GOT3 (cell line): ENCODE data around the gene CD99L2.

Source experiments
- DNase-seq: peaks from one replicate; lab custom pipeline; 2025; ENCODE audit warnings: mixed read lengths; lab: John Stamatoyannopoulos, UW

The CD99L2 gene

DNA sequence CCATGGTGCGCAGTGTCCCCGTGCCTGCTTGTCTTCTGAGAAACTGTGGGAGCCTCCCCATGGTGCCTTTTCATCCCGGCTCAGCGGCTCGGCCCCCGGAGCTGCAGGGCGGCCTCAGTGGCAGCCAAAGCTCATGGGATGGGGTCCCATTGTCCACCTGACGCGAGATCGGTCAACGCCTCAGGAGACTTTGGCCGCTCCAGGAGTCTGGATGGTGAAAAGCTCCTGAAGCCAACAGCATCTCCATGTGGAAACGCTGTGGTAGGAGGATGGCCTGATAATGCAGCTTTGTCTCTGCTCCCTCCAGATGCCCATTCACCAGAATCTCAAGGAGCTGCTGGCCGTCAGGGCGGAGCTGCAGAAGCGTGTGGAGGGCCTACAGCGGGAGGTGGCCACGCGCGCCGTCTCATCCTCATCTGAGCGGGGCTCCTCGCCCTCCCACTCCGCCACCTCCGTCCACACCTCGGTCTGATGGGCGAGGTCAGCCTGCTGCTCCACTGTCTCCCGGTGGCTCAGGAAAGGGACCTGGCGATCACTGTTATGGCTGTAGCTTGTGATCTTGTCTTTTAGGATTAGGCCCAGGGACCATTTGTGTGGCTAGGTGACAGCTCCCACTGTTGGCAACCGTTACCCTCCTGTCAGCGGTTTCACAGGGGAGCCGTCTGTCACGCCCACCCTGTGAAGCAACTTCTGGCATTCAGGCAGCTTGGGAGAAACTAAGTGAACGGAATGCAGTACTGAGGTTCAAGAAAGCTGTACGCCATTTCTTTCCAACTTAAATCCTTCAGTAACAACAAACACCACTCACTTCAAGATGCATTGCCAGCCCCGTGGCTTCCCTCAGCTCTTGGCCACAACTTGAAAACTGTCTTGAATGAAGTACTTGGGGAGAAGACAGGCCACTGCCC, 136.0 kb downstream of the CD99L2 start:
- no peak for DNase-seq

DNA sequence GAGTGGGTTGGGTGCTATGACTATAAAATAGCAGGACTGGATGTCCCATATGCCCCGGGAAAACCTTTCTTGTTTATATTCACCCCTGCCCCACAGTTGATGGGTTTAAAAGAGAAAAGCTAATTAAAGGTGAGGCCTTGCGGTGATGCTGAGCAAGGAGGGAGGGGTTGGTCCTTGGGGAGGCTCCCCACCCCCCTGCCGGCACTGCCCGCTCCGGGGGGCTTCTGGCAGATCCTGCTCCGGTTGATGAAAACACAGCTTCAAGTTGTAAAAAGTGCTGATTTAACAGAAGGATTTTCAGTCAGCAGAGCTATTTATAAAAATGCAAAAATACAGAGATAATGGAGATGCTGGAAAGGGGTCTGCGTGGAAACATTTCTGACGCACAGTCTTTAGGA, 136.7 kb downstream of the CD99L2 start:
- DNase-seq, result no peak

DNA sequence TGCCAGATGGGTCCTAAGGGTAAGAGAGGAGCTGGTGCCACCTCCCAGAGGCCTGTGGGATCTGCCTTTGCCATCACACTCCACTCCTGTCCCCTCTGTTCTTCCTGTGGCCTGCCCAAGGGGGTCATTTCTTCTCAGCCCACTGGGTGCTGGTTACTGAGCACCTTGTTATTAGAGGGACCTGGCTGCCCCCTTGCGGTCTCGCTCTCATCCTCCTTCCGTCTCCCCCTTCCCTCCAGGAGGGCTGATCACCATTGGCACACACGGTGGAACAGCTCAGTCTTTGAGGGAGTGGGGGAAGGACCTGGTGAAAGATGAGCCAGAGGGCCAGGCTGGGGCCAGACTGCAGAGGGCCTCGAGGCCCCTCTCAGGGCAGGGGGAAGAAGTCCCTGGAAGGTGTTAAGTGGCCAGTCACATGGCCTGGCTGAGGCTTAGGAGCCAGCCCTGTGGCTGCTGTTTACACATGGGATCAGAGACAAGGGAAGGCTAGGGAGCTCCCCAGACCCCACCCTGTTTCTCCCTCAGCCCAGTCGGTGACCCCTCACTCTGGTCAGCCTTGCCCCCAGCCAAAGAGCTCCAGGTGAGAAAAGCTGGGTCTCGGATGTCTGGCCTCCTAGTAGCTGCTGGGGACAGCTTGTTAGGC, 137.2 kb downstream of the CD99L2 start:
- DNase-seq, result no peak

DNA sequence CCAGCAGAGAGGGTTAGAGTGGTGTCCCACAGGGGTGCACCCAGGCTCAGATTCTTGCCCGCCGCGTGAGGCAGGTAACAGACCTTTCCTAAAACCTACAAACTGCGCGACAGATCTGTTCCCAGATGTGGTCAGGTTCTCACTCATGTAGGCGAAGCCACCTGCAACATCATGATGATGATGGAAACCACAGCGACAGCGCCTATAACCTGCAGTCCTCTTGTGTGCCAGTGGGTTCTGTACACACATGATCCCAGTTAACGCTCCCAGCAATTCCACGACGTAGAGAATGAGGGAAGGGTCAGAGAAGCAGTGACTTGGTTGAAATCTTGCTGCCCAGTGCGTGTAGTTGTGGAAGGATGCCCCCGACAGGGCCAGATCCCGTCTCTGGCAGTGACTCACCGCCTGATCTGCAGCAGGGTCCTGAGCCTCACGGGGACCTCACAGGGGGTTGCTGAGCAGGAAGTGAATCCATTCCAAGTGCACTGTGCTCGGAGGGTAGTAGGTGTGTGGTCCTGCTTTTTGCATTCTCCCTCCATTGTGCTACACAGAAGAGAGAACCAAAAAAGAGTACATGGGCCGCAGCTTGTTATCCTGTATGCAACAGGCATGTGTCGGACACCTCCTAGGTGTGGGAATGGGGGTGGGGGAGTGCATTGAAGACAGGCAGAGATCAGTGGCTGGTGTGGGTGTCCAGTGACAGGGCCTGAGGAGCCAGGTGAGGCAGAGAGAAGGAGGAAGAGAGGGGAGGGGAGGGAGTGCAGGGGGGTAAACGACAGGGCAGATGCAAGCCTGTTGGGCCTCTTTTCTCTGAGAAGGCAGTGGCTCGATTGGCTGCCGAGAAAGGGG, 138.7 kb downstream of the CD99L2 start:
- DNase-seq, result no peak

DNA sequence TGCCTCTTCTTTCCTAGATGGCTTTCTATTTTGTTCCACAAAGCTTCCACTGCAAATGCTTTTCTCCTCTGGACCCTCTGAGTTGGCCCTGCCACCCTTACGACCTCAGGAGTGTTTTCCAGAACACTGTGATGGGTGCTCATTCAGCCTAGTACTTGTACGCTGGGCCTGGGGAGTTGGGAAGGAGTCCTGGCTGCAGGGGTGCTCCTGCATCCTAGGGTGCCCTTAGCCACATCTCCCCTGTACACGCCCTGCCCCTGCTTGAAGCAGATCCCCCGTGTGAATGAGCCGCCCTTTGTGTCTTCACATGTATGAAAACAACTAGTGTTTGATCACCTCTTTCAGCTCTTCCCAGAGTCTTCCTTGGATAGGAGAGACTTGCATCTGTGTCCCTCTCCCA, 141.1 kb downstream of the CD99L2 start:
- no peak for DNase-seq

DNA sequence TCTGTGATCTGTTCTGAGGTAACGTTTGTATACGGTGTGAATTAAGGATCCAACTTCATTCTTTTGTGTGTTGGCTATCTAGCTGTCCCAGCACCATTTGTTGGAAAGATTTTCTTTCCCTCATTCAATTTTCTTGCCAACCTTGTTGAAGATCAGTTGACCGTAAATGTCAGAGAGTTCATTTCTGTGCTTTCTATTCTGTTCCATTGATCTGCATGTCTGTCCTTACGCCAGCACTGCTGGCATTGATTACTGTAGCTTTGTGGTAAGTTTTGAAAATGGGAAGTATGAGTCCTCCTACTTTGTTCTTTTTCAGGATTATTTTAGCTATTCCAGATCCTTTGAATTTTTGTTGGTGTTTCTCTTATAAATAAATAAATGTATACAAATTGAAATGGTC, 144.5 kb downstream of the CD99L2 start:
- no peak for DNase-seq

DNA sequence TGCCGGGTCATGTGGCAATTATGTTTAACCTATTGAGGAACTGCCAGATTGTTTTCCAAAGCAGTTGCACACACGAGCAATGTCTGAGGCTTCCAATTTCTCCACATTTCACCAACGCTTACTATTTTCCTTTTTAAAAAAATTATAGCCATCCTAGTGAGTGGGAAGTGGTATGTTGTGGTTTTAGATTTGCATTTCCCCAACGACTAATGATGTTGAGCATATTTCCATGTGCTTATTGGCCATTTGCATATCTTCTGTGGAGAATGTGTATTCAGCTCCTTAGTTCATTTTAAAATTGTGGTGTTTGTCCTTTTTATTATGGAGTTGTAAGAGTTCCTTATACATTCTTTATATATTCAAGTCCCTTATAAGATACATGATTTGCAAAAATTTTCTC, 145.1 kb downstream of the CD99L2 start:
- DNase-seq, result no peak

DNA sequence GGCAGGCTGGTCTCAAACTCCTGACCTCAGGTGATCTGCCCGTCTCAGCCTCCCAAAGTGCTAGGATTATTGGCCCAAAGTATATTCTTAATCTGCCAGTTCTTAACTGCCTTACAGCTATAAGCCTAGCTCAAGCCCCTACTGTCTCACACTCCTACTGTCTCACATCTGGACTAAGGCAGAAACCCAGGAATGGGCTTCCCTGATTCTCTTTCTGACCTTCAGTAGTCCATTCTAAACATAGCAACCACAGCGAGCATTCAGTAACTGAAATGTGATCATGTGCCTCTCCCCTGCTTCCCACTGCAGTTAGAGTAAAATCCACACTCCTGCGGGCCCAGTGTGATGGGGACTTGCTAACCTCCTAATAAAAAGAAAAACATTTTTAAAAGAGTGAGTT, 146.3 kb downstream of the CD99L2 start:
- DNase-seq, result no peak

DNA sequence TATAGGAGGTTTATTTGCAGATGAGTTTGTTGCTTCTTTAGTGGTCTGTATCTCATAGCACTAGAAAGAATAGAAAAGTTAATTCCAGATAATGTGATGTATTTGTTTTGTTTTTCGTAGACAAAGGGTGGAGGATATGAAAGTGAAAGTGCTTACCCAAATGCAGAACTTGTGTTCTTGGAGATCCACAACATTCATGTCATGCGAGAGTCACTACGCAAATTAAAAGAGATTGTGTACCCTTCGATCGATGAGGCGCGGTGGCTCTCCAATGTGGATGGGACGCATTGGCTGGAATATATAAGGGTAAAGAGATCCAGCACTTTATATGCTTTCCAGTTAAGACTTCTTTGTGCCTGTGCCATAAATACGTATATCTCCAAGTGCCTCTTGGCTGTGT, 162.0 kb downstream of the CD99L2 start:
- no peak for DNase-seq

DNA sequence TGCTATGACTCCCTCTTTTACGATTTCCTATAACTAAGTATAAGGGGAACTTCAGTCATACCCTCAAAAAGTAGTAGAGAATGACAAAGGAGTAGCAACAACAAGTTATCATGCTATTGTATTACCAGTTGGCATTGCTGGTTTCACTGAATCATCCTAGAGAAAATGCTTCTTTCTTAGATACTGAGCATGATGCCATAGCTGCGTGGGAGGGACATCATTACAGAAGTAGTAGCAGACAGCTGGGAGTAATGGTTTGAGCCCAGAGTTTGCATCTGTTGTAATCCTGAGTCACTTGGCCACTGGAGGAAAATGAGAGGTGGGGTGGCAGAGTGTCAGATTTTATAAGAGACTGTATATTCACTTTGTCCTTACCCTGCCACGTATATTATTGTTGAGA, 166.7 kb downstream of the CD99L2 start:
- no peak for DNase-seq

DNA sequence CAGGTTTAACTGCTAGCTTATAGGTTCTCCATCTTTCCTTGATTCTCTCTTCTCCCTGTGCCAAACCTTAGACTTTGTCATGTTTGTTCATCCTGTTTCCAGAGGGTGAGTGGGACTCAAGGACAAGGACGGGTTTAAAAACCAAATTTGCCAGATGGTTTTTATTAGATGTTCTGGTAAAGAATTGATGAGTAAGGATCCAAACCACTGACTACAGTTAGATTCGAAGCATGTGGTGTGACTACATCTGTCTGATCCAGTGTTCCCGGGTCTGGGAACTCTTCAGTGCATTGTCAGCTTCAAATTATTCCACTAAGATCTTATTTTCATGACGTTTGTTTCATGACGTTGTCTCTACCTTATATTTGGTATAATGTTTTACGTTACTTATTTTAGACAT, 167.7 kb downstream of the CD99L2 start:
- DNase-seq, result no peak

DNA sequence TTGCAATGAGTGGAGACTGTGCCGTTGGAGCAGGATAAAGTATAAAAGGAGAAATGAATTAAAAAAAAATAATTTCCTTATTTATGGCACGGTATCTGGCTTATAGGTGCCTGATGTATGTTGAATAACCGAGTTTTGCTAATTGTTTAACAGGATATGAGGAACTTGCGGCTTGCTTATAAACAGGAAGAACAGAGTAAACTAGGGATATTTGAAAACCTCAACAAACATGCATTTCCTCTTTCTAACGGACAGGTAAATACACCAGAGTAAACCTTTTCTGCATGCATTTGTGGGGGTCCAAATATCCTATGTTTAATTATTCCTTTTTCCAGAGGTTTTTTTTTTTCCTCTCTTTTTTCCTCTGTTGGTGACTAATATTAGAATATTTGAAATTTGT, 168.5 kb downstream of the CD99L2 start:
- no peak for DNase-seq

DNA sequence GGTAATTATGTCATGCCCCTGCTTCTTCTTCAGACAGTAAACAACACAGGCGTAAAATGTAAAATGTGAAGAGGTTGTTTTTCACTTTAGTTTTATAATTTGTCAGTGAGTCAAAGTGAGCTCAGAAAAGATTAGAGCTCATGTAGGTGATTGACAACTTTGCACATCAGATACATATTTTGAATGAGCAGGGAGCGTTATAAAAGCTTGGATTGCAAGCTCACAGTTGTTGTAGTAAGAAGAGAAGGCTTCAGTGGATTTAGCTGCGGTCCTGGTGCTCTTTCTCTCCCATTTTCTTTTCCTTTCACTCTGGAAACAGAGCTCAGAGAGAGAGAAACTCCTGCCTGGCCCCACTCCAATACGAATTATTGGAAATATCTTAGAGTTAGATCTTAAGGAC, 178.8 kb downstream of the CD99L2 start:
- no peak for DNase-seq
